ENCODE measurements around the gene CKAP2L.
"Not testable (repeated sequence)": the region's sequence is repeated elsewhere in the genome, so short reads cannot be mapped to it uniquely, and the experiment has no call there.

The CKAP2L gene

GRCh38 chr2:112724591-112725525 is 39.6 kb downstream of the CKAP2L start:
- DNase-seq = no peak

GRCh38 chr2:112723995-112724394 is 40.4 kb downstream of the CKAP2L start:
- DNase-seq = no peak

DNA sequence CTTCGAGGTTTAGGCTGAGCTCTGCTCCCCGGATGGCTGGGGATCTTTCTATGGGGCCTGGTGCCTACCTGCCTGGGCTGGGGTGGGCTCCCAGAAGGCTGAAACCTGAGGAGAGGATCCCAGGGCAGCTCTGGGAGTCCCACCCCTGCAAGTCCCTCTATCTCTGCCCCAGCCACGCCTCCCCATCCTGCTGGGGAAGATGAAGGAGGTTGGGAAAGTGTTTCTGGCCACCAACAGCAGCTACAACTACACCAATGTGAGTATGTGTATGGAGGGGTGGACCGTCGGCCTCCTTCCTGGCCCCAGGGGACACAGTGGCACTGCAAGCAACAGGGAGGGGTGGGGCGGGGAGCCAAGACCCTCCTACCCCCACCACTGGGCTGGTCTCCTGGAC is 40.9 kb downstream of the CKAP2L start:
- DNase-seq = no peak

- DNase-seq = no peak
Observed at GRCh38 chr2:112722816-112723546, 41.4 kb downstream of the CKAP2L start.

DNA sequence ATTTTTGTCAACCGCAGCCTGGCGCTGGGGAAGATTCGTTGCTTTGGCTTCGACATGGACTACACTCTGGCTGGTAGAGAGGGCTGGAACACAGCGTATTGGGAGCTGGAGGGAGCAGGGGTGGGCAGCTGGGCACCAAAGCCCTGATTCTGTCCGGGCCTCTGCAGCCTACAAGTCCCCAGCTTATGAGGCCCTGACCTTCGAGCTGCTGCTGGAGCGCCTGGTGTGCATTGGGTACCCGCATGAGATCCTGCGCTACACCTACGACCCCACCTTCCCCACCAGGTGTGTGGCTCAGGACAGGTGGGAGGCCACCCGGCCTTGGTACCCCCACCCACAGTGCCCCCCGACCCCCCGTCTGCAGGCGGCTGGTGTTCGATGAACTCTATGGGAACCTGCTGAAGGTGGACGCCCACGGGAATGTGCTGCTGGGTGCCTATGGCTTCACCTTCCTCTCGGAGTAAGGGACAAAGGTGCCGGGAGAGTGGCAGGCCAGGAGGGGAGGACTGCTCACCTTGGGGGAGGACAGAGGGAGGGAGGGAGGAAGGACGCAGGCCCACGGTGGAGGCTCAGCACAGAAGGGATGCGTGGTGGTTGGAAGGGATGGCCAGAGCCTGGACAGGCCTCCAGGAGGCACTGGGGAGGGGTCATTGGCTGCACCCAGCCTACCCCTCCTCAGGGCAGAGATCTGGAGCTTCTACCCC is 42.4 kb downstream of the CKAP2L start:
- DNase-seq = no peak

- no peak for DNase-seq
Observed at GRCh38 chr2:112720785-112721184, 43.6 kb downstream of the CKAP2L start, which contains the start of gene NT5DC4. NT5DC4 (plus strand) TSS chr2:112721020; CDS start chr2:112721080, 60 bp downstream.

- no peak for DNase-seq
Observed at GRCh38 chr2:112718863-112719370, 45.5 kb downstream of the CKAP2L start.

- DNase-seq = not testable (repeated sequence)
Observed at GRCh38 chr2:112716826-112717352, 47.5 kb downstream of the CKAP2L start.

- not testable (repeated sequence) for DNase-seq
Observed at GRCh38 chr2:112716094-112716493, 48.3 kb downstream of the CKAP2L start.

DNA sequence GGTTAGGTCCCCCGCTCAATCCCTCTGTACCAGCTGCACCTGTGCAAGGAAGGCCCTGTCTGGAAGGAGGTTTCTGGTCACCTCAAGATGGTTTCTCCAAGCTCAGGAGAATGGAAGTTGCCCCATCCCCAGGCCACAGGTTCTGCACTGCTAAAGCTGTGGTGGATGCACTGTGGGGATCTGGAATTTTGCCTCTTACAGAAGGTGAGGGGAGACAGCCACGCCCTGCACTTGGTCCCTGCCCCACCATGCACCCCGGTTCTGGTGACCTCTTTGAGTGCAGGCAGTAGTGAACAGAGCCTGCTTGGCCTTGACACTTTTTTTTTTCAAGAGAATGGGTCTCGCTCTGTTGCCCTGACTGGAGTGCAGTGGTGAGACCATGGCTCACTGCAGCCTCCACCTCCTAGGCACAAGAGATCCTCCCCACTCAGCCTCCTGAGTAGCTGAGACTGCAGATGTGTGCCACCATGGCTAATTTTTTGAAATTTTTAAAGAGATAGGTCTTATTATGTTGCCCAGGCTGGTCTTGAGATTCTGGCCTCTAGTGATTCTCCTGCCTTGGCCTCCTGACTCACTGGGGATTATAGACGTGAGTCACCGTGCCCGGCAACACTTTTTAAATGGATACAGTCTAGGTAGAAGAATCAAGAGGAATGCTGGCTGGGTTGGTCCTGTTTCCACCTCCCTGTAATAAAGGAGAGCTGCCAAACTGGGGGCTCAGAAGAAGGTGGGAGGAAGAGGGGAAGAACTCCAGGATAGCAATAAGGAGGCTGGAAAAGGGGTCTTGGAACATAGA is 49.4 kb downstream of the CKAP2L start:
- DNase-seq = no peak

- DNase-seq = no peak
Observed at GRCh38 chr2:112714331-112714730, 50.1 kb downstream of the CKAP2L start.

- no peak for DNase-seq
Observed at GRCh38 chr2:112713926-112714325, 50.5 kb downstream of the CKAP2L start.

DNA sequence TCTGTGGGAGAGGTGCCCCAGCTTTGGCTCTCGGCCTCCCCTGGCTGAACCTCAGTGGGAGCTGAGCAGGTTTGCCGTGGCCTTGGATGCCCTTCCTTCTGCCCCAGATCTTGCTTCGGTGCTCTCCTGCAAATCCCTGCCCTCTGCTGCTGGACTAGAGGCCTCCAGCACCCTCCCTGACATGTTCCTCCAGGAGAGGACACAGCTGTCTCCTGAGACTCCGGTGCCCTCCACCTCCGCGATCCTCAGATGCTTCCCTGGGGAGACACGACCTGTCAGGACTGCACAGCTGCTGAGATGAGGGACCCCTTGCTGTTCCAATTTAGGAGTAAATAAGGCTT is 50.9 kb downstream of the CKAP2L start:
- no peak for DNase-seq

GRCh38 chr2:112712903-112713584 is 51.4 kb downstream of the CKAP2L start:
- DNase-seq = peak; percentile 69

- DNase-seq = no peak
Observed at GRCh38 chr2:112712465-112712864, 51.9 kb downstream of the CKAP2L start.

DNA sequence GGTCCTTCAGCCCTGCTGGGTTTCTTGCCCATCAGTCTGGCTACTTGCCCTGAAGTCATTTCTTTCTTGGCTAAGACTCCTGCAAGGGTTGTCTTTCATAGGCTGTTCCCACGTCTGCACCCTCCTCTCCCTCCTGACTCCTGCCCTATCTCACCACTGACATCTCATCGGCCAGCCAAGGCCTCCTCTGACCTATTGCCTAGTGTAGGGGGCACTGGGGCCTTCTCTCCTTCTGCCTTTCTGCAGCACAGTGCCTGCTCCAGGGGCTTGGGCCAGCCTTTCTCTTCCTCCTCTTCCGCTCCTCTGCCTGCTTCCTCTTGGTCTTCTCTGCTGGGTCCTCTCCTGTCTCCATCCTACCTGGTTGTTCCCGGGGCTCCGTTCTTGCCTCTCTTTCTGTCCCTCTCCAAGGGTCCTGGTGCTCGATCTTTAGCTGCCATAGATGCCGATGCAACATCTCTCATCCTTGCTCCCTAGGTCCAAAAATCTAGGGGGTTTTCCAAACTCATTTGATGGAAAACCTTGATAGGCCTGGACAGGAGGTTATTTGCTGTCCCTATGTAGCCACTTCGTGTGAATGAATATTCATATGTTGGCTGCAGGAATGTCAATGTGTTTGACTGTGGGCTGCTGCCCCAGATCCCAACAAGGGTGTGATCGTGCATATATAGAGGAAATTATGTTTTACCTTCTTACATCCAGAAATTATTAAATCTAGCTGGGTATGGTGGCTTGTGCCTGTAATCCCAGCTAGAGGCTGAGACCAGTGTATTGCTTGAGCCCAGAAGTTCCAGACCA is 53.3 kb downstream of the CKAP2L start:
- no peak for DNase-seq

DNA sequence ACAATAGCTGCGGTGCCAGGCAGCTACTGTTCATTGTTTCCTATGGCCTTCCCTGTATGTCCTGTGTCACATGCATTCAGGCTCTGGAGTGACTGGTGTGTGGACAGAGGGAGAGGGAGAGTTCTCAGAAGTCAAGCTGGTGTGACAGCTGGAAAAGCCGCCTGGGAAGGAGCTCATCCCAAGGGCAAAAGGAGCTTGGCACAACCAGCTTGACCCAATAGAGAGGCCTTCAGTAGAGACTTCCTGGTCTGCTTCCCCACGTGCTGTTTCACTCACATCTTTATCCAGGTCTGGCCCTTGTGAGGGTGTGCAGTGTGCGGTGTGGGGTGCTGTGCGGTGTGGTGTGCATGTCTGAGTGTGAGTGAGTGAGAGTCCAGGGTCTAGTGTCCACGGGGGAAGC is 54.7 kb downstream of the CKAP2L start:
- no peak for DNase-seq

DNA sequence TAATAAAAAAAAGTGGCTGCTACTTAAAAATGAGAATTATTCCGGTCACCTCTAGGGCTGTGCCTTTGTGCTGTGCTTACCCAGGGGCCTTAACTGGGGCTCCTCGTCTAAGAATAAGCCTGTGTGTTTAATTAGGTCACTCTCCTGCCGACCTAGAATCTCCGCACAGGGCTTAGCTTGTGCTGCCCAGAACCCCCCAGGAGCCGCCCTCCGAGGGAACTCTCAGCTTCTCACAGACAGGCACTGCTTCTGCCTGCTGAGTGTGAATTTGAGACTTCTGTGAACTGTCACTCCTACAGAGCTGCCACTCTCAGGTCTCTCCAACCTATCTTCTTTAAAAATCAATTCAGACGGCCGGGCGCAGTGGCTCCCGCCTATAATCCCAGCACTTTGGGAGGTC is 55.4 kb downstream of the CKAP2L start:
- no peak for DNase-seq

GRCh38 chr2:112706947-112707346 is 57.5 kb downstream of the CKAP2L start:
- DNase-seq = not testable (repeated sequence)

- DNase-seq = peak; percentile 46
Observed at GRCh38 chr2:112706170-112706664, 58.2 kb downstream of the CKAP2L start.
